Measurements from ENCODE around the gene ENTPD8. TPM values are rescaled to one million over a fixed set of nuclear protein-coding genes. Genes with fewer than 3 reads are reported as not detected.

Gene ENTPD8
- total and polyA plus RNA-seq, 2 donors (not counting 3 experiments of a cell fraction or from before 2014, with no cell fraction given), result 0.44 to 0.51 TPM

GRCh38 chr9:137487454-137488326 is 46.5 kb upstream of the ENTPD8 start:
- TF ChIP-seq FOS (IDR thresholded peaks at IDR 0.05; ENCODE audit: borderline replicate concordance, insufficient read depth, low read length) (no peak), POLR2A (IDR thresholded peaks at IDR 0.05; ENCODE audit: low read depth, low read length) (no peak), CTCF (IDR thresholded peaks at IDR 0.05; ENCODE audit: extremely low read depth in 1 of 2, insufficient read depth in 1 of 2, low read depth in 1 of 2, low read length in 2 of 2) (no peak), EZH2 (IDR thresholded peaks at IDR 0.05; ENCODE audit: borderline replicate concordance, low read depth, low read length, severe bottlenecking) (no peak), GATA2 (IDR thresholded peaks at IDR 0.05; ENCODE audit: insufficient read depth, insufficient read length, low read depth, low read length) (no peak), MYC (IDR thresholded peaks at IDR 0.05; ENCODE audit: low read depth, low read length) (no peak), MAX (IDR thresholded peaks at IDR 0.05; ENCODE audit: insufficient read depth, insufficient read length) (no peak), POLR2AphosphoS5 (IDR thresholded peaks at IDR 0.05; ENCODE audit: insufficient read depth, low read depth, low read length) (no peak), JUN (IDR thresholded peaks at IDR 0.05; ENCODE audit: borderline replicate concordance, insufficient read depth, insufficient read length, low read depth) (no peak)
- no peaks in the 10 kb centered on the region for H3K9me3 ChIP-seq (replicated peaks; ENCODE audit: control insufficient read depth, insufficient read depth, low read length)
- ChIA-PET POLR2A (no interaction called here), CTCF (interaction anchor here (0.6 kb wide), 1 partner anchor 13 kb away, joined by 4 read pairs; no protein-coding TSS in a partner anchor)
- no peak for DNase-seq (ENCODE audit: low read depth, low spot score)
- H3K27me3 ChIP-seq (ENCODE audit: control insufficient read depth in 2 of 2, insufficient read depth in 2 of 2, low read length in 2 of 2), result no peaks in the 10 kb centered on the region
- H3K36me3 ChIP-seq (ENCODE audit: control insufficient read depth in 2 of 2, extremely low read depth in 1 of 2, insufficient read depth in 2 of 2, low read length in 2 of 2), result no peaks in the 10 kb centered on the region
- H4K20me1 ChIP-seq (replicated peaks; ENCODE audit: control insufficient read depth, extremely low read depth, insufficient read depth, low read length), result no peaks in the 10 kb centered on the region
- H3K79me2 ChIP-seq (ENCODE audit: control insufficient read depth, insufficient read depth, low read length), result no peaks in the 10 kb centered on the region
- H2AFZ ChIP-seq (ENCODE audit: low read depth, low read length), result no peak overlapping the region
- BruUV-seq (replicated peaks), result no TSS peak
- H3K4me2 ChIP-seq (ENCODE audit: insufficient read depth, low read length), result no peak overlapping the region
- no peaks in the 10 kb centered on the region for H3K9me1 ChIP-seq (replicated peaks; ENCODE audit: control insufficient read depth, extremely low read depth, insufficient read depth, low read length)
- no peak overlapping the region for H3K27ac ChIP-seq (ENCODE audit: insufficient read depth, low read depth, low read length)
- H3K4me1 ChIP-seq (ENCODE audit: control insufficient read depth, extremely low read depth, insufficient read depth, low read length), result no peaks in the 10 kb centered on the region
- H3K4me3 ChIP-seq (replicated peaks in 1 of 3; ENCODE audit: insufficient read depth in 1 of 3, low read depth in 1 of 3, low read length in 3 of 3), result no peak overlapping the region
- no peak overlapping the region for H3K9ac ChIP-seq (replicated peaks; ENCODE audit: extremely low read depth, insufficient read depth, low read length)
- dilution Hi-C loops (cut with MboI; ENCODE audit: extremely low pct_ligation_motif_present, low sequenced_read_pairs) (no loop called here), intact Hi-C loops (cut with micrococcal nuclease) (no loop called here)
- no peak for FAIRE-seq

Data from endothelial cell of umbilical vein (primary cell).